GM12872 (cell line): ENCODE results near the gene KLHL22.

Experiments used
- CTCF ChIP-seq: IDR thresholded peaks from 3 replicates; pipeline ENCODE4 v1.5.1; 2011; ENCODE audit warnings: low read depth, mild to moderate bottlenecking, low read length, moderate library complexity; ENCODE audit not compliant: insufficient read depth

Gene KLHL22

DNA sequence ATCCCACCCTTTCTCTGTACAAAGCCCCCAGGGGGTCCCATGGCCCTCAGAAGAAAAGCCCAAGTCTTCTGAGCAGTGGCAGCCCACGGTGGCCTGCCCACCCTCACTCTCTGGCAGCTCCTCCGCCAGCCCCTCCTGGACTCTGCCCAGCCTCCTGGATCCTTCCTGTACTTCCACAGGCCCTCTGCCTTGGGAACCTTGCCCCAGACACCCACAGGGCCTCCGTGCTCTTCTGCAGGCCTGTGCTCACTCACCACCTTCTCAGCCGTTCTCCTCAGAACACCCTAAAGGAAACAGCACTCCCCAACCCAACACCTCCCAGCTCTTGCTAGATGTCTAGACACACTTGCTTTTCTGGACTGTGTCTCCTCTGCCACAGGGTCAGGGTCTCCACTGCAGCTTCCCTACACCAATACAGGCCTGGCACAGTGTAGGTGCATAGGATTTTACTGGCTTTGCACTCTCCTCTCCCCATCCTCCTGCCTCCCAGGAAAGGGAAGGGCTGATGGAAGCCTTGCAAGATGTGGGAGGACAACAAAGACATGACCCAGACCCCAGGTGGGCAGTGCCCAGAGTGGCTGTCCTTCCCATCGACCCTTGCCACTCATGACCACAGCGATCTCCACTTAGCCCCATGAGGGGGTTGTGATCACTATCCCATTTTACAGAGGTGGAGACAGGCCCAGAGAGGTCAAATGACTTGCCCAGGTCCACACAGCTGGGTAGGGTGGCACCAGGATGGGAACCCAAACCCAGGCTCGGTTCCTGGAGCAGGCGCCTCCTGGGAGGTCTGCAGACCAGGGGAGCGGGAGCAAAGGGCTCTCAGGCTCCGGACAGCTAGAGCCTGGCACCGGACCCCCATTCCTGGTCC lies 59.9 kb downstream of the KLHL22 start:
- no peak for TF ChIP-seq CTCF

- no peak for TF ChIP-seq CTCF
Observed at GRCh38 chr22:20434773-20435172, 60.8 kb downstream of the KLHL22 start.

DNA sequence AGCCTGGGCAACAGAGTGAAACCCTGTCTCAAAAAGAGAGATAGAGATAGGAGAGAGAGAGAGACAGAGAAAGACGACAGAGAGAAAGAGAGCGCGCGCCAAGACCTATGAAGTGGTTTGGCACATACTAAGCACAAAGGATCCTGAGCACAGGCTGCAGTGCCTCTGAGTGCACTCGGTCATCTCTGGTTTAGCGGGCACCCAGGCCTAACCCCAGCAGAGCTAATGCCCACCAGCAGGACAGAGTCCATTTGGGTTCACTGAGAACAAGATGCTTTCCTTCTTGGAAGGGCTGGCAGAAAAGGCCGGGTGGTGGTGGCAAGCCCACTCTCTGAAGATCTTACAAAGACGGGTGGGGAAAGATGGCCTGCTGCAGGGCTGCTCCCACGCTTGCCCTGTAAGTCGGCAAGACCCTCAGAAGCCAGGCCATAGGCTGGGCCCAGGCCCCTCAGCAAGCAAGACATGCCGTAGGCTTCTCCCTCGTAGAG lies 61.3 kb downstream of the KLHL22 start:
- TF ChIP-seq CTCF, result no peak

DNA sequence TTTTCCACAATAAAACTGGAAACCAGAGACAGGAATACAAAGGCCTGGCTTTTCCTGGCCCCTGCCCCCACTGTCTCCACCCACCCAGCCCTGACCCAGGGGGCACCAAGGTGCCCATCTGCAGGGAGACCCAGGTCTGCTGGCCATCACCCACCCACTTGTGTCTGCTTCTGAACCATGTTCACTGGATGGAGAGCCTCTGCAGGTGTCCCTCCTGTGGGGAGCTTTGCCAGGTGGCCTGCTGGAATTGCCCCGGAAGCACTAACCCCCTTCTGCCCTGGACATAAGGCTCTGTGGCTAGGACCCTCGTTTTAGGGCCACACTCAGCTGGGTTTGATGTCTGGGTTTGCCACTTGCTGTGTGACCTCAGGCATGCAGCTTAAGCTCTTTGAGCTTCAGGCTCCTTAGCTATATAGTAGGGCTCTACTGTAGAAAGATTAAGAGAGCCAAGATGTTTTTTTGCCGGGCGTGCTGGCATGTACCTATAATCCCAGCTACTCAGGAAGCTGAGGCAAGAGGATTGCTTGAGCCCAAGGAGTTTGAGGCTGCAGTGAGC lies 61.8 kb downstream of the KLHL22 start:
- TF ChIP-seq CTCF, result no peak

DNA sequence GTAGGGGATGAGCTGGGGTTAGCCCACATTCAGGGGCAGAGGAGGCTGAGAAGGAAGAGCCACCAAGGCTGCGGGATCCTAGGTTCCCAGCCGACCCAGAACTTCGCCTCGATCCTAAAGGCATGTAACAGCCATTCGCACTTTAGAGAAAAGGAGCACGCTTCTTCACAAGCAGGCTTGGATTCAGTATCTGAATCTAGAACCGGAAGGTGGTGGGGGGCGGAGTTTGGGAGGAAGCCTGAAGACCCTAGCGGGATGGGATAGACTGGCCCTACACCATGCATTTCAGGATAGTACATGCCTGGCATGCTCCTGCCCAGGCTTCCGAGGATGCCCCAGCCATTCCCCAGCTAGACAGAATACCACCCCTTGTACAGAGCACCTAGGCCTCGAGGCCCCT lies 62.4 kb downstream of the KLHL22 start:
- no peak for TF ChIP-seq CTCF

DNA sequence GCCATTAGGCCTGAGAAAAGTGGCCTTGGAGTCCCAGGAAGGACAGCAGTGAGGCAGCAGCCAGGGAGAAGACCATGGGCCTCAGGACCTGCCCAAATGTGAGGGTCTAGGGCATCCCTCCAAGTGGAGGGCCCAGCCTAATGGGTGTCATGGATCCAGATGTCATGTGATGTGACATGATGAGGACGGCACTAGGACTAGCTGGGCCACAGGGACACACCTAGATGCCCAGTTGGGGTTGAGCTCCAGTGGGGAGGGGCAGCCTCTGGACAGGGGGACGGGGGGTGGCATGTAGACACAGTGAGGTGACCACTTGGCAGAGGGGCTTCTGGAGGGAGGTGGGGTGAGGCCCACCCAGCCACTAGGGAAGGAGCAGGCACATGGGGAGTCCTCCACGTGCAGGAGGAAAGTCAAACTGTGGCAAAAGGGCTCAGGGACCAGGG lies 63.3 kb downstream of the KLHL22 start:
- no peak for TF ChIP-seq CTCF

DNA sequence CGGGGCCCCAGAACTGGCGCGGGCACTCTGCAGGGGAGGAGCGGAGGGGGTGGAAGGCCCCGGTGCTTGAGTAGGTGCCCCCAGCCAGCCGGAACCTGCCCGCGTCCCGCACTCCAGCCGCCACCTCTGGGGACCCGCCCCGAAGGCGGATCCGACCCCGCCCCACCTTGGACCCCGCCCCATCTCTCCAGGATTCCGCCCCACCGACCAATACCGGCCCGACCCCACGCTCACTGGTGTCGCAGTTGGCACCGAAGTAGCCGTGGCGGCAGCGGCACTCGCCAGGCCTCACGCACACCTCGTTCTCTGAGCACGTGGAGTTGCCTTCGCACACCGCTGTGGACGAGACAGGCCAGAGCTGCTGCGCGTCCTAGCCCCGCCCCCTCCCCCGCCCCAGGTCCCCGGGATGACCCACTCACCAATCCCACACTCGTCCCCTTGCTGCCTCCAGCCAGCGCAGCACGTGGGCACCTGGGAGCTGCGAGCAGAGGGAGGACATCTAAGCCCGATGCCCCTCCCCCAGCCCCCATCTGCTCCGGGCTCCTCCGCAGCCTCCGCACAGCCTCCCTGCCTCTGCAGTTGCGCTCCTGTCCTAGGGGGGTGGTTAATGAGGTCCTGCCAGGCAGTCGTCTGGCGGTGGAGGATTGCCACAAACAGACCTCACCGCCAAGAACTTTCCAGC lies 63.9 kb downstream of the KLHL22 start:
- TF ChIP-seq CTCF, result no peak
